HUES48 (cell line): ENCODE results near the gene PNMT.
A peak's percentile ranks its signal among the peaks of the same experiment; 100 is the strongest.

ENCODE experiments used
- H3K27ac ChIP-seq: one replicate; pipeline ENCODE4 v1.7.0; 2013; ENCODE audit warnings: low read depth, low read length, inconsistent platforms
- H3K27me3 ChIP-seq: 2 replicates; pipeline ENCODE4 v1.6.1; 2013; ENCODE audit warnings: mild to moderate bottlenecking, low read length; ENCODE audit not compliant: control insufficient read depth, insufficient read depth
- H3K36me3 ChIP-seq: 2 replicates; pipeline ENCODE4 v1.6.1; 2013; ENCODE audit warnings: low read length; ENCODE audit not compliant: control insufficient read depth, insufficient read depth
- H3K4me1 ChIP-seq: 2 replicates; pipeline ENCODE4 v1.6.1; 2013; ENCODE audit warnings: mild to moderate bottlenecking, low read length; ENCODE audit not compliant: control insufficient read depth, insufficient read depth
- H3K4me3 ChIP-seq: 2 replicates; pipeline ENCODE4 v1.5.1; 2013; ENCODE audit warnings: mild to moderate bottlenecking, low read depth, low read length
- H3K9ac ChIP-seq: 2 replicates; pipeline ENCODE4 v1.6.1; 2013; ENCODE audit warnings: mild to moderate bottlenecking, low read depth, low read length, moderate library complexity
- H3K9me3 ChIP-seq: 2 replicates; pipeline ENCODE4 v1.6.1; 2013; ENCODE audit warnings: low read length; ENCODE audit not compliant: control insufficient read depth, insufficient read depth

PNMT gene

GRCh38 chr17:39647256-39647655, 21.0 kb upstream of the PNMT start:
- Histone ChIP-seq H3K4me1 (peaks cover 14% of the 10 kb centered on the region), H3K27ac (no peak overlapping the region), H3K9me3 (no peaks in the 10 kb centered on the region), H3K9ac (no peak overlapping the region), H3K4me3 (no peak overlapping the region), H3K36me3 (no peaks in the 10 kb centered on the region), H3K27me3 (no peaks in the 10 kb centered on the region)

- peaks cover 29% of the 10 kb centered on the region for H3K4me1 ChIP-seq
- H3K27ac ChIP-seq: no peak overlapping the region
- H3K27me3 ChIP-seq: no peaks in the 10 kb centered on the region
Observed at GRCh38 chr17:39648616-39649366, 19.5 kb upstream of the PNMT start.

GRCh38 chr17:39650121-39650579, 18.1 kb upstream of the PNMT start:
- Histone ChIP-seq H3K27ac (no peak overlapping the region), H3K9me3 (no peaks in the 10 kb centered on the region), H3K4me3 (no peak overlapping the region), H3K4me1 (peaks cover 23% of the 10 kb centered on the region), H3K27me3 (no peaks in the 10 kb centered on the region), H3K36me3 (no peaks in the 10 kb centered on the region), H3K9ac (no peak overlapping the region)

More at GRCh38 chr17:39648616-39649366, 19.5 kb upstream of the PNMT start:
- H3K9me3 ChIP-seq: no peaks in the 10 kb centered on the region
- H3K4me3 ChIP-seq: no peak overlapping the region
- H3K9ac ChIP-seq: no peak overlapping the region
- no peaks in the 10 kb centered on the region for H3K36me3 ChIP-seq

- Histone ChIP-seq H3K9ac (no peak overlapping the region), H3K4me3 (no peak overlapping the region), H3K27ac (peak overlapping the region; percentile 78), H3K9me3 (no peaks in the 10 kb centered on the region), H3K36me3 (no peaks in the 10 kb centered on the region), H3K4me1 (peaks cover 19% of the 10 kb centered on the region), H3K27me3 (no peaks in the 10 kb centered on the region)
Observed at GRCh38 chr17:39651923-39652586, 16.2 kb upstream of the PNMT start.

GRCh38 chr17:39652587-39653315, 15.5 kb upstream of the PNMT start:
- Histone ChIP-seq H3K9me3 (no peaks in the 10 kb centered on the region), H3K4me3 (no peak overlapping the region), H3K27ac (peak overlapping the region; percentile 78), H3K36me3 (no peaks in the 10 kb centered on the region), H3K9ac (no peak overlapping the region), H3K27me3 (no peaks in the 10 kb centered on the region), H3K4me1 (peaks cover 19% of the 10 kb centered on the region)

GRCh38 chr17:39653316-39653661, 15.0 kb upstream of the PNMT start:
- no peaks in the 10 kb centered on the region for H3K36me3 ChIP-seq
- no peaks in the 10 kb centered on the region for H3K27me3 ChIP-seq
- H3K9ac ChIP-seq: no peak overlapping the region
- H3K4me1 ChIP-seq: peaks cover 23% of the 10 kb centered on the region
- H3K27ac ChIP-seq: peak overlapping the region; percentile 78
- H3K4me3 ChIP-seq: no peak overlapping the region
- no peaks in the 10 kb centered on the region for H3K9me3 ChIP-seq

GRCh38 chr17:39653662-39654331, 14.5 kb upstream of the PNMT start:
- H3K27ac ChIP-seq: peak overlapping the region; percentile 78
- no peak overlapping the region for H3K4me3 ChIP-seq
- H3K9me3 ChIP-seq: no peaks in the 10 kb centered on the region
- H3K9ac ChIP-seq: no peak overlapping the region
- peaks cover 25% of the 10 kb centered on the region for H3K4me1 ChIP-seq
- no peaks in the 10 kb centered on the region for H3K27me3 ChIP-seq
- H3K36me3 ChIP-seq: no peaks in the 10 kb centered on the region

- H3K4me3 ChIP-seq: no peak overlapping the region
- H3K27me3 ChIP-seq: no peaks in the 10 kb centered on the region
- H3K27ac ChIP-seq: no peak overlapping the region
- peaks cover 25% of the 10 kb centered on the region for H3K4me1 ChIP-seq
- no peak overlapping the region for H3K9ac ChIP-seq
- H3K36me3 ChIP-seq: peaks cover 5% of the 10 kb centered on the region; the same call in 1 of the 2 replicates
- H3K9me3 ChIP-seq: no peaks in the 10 kb centered on the region
Observed at GRCh38 chr17:39655105-39655504, 13.1 kb upstream of the PNMT start.

- H3K4me3 ChIP-seq: no peak overlapping the region
- H3K27ac ChIP-seq: no peak overlapping the region
- H3K9ac ChIP-seq: no peak overlapping the region
- no peaks in the 10 kb centered on the region for H3K9me3 ChIP-seq
- H3K4me1 ChIP-seq: peaks cover 22% of the 10 kb centered on the region; the same call in 1 of the 2 replicates
- no peaks in the 10 kb centered on the region for H3K27me3 ChIP-seq
- H3K36me3 ChIP-seq: peaks cover 20% of the 10 kb centered on the region
Observed at GRCh38 chr17:39658346-39658745, 9.9 kb upstream of the PNMT start.

GRCh38 chr17:39658760-39659159, 9.5 kb upstream of the PNMT start:
- Histone ChIP-seq H3K27ac (no peak overlapping the region), H3K4me3 (no peak overlapping the region), H3K4me1 (peaks cover 20% of the 10 kb centered on the region; the same call in 1 of the 2 replicates), H3K36me3 (peaks cover 20% of the 10 kb centered on the region), H3K9ac (no peak overlapping the region), H3K27me3 (no peaks in the 10 kb centered on the region), H3K9me3 (no peaks in the 10 kb centered on the region)
